ENCODE results near the gene LRP1B. TPM values are rescaled to one million over a fixed set of nuclear protein-coding genes. Genes with fewer than 3 reads are reported as not detected.

Gene LRP1B
- polyA plus RNA-seq, 2 of the 4 experiments (the other 2 are of a cell fraction), result 0.03 TPM; not detected in 1

DNA sequence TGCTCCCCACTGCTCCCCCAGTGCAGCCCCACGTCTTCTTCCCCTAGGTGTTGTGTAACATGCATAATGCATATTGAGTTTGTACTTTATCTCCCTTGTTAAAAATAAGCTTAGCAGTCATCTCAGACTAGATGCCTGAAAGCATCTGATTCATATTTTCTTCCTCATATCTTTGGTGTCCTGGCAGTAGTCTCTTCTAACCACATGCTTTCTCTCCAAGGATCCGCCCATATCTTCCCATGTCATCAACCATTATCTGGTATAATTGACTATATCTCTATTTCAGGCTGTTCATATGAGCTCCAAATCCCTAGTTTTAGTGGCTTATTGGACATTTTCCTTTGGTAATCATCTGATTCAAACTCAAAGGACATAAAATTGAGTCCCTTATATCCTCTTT is 426.3 kb downstream of the LRP1B start (continued):
- TF ChIP-seq, protein P1, sequence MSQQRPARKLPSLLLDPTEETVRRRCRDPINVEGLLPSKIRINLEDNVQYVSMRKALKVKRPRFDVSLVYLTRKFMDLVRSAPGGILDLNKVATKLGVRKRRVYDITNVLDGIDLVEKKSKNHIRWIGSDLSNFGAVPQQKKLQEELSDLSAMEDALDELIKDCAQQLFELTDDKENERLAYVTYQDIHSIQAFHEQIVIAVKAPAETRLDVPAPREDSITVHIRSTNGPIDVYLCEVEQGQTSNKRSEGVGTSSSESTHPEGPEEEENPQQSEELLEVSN (IDR thresholded peaks at IDR 0.05; ENCODE audit: borderline replicate concordance, low read depth), result no peak
- TF ChIP-seq HOXA7 (CRISPR knock-in tag; IDR thresholded peaks at IDR 0.05), result no peak
- no peak for TF ChIP-seq FOXS1 (CRISPR knock-in tag; IDR thresholded peaks at IDR 0.05)

DNA sequence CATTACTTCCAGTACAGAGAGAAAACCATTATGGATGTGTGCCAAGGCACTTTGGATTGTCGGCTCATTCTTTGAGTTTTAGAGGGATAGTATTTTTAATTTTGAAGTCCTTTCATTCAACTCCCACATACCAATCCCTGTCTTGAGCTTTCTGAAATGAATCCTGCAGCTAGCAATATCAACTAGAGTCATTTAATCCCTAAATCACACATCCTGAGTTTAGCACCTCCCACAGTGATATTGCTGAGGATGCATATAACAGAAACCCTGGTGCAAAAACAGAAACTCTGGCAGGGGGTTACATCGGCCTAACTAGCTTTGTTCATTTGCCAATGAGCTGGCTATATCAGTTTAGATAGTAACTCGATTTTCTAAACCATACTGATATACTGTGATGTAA is 427.3 kb downstream of the LRP1B start:
- ATAC-seq (no peak), DNase-seq (ENCODE audit: low read depth in 1 of 2, low spot score in 1 of 2) (no peak), FAIRE-seq (no peak)
- WGBS (ENCODE audit: missing lambda C conversion rate), result 10% methylated on average over 3 of the region's 3 CpGs
- no peak overlapping the region for H3K4me3 ChIP-seq
- H3K4me1 ChIP-seq, result no peaks in the 10 kb centered on the region
- H3K9me3 ChIP-seq, result no peaks in the 10 kb centered on the region
- ChIA-PET POLR2A (no interaction called here), CTCF (no interaction called here)
- no peak overlapping the region for H3K27ac ChIP-seq
- TF ChIP-seq NPAS2 (CRISPR knock-in tag; IDR thresholded peaks at IDR 0.05; ENCODE audit: borderline replicate concordance) (no peak), HOXB5 (CRISPR knock-in tag; IDR thresholded peaks at IDR 0.05) (no peak), RCOR1 (IDR thresholded peaks at IDR 0.05; ENCODE audit: low read depth, low read length) (no peak), CHD4 (IDR thresholded peaks at IDR 0.05; ENCODE audit: borderline replicate concordance) (no peak), SMC3 (IDR thresholded peaks at IDR 0.05) (no peak), CHD2 (IDR thresholded peaks at IDR 0.05; ENCODE audit: low read length, partially characterized antibody) (no peak), TFCP2L1 (CRISPR knock-in tag; IDR thresholded peaks at IDR 0.05) (no peak), ZFP36 (IDR thresholded peaks at IDR 0.05; ENCODE audit: borderline replicate concordance, partially characterized antibody) (no peak), ZC3H11A (IDR thresholded peaks at IDR 0.05) (no peak), RARB (CRISPR knock-in tag; IDR thresholded peaks at IDR 0.05) (no peak), POLR2AphosphoS2 (conservative IDR thresholded peaks at IDR 0.05; ENCODE audit: low read length) (no peak)
- TF ChIP-seq, protein P1 (IDR thresholded peaks at IDR 0.05; ENCODE audit: borderline replicate concordance, low read depth), result no peak
- TF ChIP-seq, protein P2, sequence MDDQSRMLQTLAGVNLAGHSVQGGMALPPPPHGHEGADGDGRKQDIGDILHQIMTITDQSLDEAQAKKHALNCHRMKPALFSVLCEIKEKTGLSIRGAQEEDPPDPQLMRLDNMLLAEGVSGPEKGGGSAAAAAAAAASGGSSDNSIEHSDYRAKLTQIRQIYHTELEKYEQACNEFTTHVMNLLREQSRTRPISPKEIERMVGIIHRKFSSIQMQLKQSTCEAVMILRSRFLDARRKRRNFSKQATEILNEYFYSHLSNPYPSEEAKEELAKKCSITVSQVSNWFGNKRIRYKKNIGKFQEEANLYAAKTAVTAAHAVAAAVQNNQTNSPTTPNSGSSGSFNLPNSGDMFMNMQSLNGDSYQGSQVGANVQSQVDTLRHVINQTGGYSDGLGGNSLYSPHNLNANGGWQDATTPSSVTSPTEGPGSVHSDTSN (IDR thresholded peaks at IDR 0.05), result no peak
- TF ChIP-seq, protein P3, sequence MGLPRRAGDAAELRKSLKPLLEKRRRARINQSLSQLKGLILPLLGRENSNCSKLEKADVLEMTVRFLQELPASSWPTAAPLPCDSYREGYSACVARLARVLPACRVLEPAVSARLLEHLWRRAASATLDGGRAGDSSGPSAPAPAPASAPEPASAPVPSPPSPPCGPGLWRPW (IDR thresholded peaks at IDR 0.05), result no peak
- no peak overlapping the region for H3K4me2 ChIP-seq

DNA sequence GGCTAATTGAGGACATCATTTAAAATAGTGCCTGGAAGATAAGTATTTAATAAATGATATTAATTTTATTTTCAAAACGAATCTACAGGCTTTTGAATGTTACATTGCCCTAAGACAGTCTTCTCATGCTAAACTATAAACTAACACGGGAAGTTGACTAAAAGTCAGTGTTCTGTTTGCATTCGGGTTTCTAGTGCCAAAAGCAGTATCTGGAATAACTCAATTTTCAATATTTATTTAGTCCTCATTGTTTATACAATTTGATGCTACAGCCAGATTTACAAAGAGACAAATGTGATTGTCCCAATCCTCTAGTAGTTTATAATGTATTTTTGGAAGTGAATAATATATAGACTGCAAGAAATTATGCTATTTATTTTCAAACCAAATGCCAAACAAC is 429.2 kb downstream of the LRP1B start:
- Histone ChIP-seq H3K27ac (no peak overlapping the region), H3K4me2 (no peak overlapping the region), H3K9me3 (no peaks in the 10 kb centered on the region), H3K4me3 (no peak overlapping the region), H3K4me1 (no peaks in the 10 kb centered on the region)
- POLR2A ChIA-PET, result no interaction called here
- TF ChIP-seq EP300 (IDR thresholded peaks at IDR 0.05), result no peak
- no peak for TF ChIP-seq NR3C1 (IDR thresholded peaks at IDR 0.05)
- TF ChIP-seq, protein P1 (IDR thresholded peaks at IDR 0.05; ENCODE audit: borderline replicate concordance, low read depth), result no peak
- TF ChIP-seq MYC (IDR thresholded peaks at IDR 0.05; ENCODE audit: borderline replicate concordance, low read length), result no peak
- no peak for TF ChIP-seq ZFP36 (IDR thresholded peaks at IDR 0.05; ENCODE audit: borderline replicate concordance, partially characterized antibody)
- no peak for TF ChIP-seq HOXB5 (CRISPR knock-in tag; IDR thresholded peaks at IDR 0.05)
- no peak for TF ChIP-seq HOXB13 (CRISPR knock-in tag; IDR thresholded peaks at IDR 0.05; ENCODE audit: low read depth)
- TF ChIP-seq FOSB (CRISPR knock-in tag; IDR thresholded peaks at IDR 0.05), result no peak
- TF ChIP-seq SMC3 (IDR thresholded peaks at IDR 0.05), result no peak
- no peak for TF ChIP-seq NPAS2 (CRISPR knock-in tag; IDR thresholded peaks at IDR 0.05; ENCODE audit: borderline replicate concordance)
- no peak for TF ChIP-seq RFX5 (IDR thresholded peaks at IDR 0.05)
- TF ChIP-seq, protein P4, sequence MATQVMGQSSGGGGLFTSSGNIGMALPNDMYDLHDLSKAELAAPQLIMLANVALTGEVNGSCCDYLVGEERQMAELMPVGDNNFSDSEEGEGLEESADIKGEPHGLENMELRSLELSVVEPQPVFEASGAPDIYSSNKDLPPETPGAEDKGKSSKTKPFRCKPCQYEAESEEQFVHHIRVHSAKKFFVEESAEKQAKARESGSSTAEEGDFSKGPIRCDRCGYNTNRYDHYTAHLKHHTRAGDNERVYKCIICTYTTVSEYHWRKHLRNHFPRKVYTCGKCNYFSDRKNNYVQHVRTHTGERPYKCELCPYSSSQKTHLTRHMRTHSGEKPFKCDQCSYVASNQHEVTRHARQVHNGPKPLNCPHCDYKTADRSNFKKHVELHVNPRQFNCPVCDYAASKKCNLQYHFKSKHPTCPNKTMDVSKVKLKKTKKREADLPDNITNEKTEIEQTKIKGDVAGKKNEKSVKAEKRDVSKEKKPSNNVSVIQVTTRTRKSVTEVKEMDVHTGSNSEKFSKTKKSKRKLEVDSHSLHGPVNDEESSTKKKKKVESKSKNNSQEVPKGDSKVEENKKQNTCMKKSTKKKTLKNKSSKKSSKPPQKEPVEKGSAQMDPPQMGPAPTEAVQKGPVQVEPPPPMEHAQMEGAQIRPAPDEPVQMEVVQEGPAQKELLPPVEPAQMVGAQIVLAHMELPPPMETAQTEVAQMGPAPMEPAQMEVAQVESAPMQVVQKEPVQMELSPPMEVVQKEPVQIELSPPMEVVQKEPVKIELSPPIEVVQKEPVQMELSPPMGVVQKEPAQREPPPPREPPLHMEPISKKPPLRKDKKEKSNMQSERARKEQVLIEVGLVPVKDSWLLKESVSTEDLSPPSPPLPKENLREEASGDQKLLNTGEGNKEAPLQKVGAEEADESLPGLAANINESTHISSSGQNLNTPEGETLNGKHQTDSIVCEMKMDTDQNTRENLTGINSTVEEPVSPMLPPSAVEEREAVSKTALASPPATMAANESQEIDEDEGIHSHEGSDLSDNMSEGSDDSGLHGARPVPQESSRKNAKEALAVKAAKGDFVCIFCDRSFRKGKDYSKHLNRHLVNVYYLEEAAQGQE (IDR thresholded peaks at IDR 0.05), result no peak
- TF ChIP-seq ZC3H11A (IDR thresholded peaks at IDR 0.05), result no peak
- TF ChIP-seq FOXS1 (CRISPR knock-in tag; IDR thresholded peaks at IDR 0.05), result no peak
- no peak for TF ChIP-seq CEBPB (IDR thresholded peaks at IDR 0.05)
- DNase-seq (ENCODE audit: low read depth in 1 of 2, low spot score in 1 of 2), result no peak
- no peak for FAIRE-seq
- ATAC-seq, result no peak
- WGBS (ENCODE audit: missing lambda C conversion rate), result 4% methylated on average over 3 of the region's 3 CpGs
- CTCF ChIA-PET, result no interaction called here

Measured in A549 (cell line).